B cell (primary cell): ENCODE results near the gene L3MBTL3.

Experiments used
- EZH2 ChIP-seq: IDR thresholded peaks from 2 replicates; pipeline ENCODE4 v1.6.1; 2012; ENCODE audit warnings: borderline replicate concordance, low read depth, mild to moderate bottlenecking, moderate library complexity, low read length; ENCODE audit not compliant: insufficient read depth, poor library complexity, severe bottlenecking
- TF ChIP-seq, protein P1 (sequence below): fragments of 200-600 bp; IDR thresholded peaks from one replicate; pipeline ENCODE4 v1.8.0; 2022; ENCODE audit warnings: antibody characterized with exemption, mild to moderate bottlenecking

DNA sequence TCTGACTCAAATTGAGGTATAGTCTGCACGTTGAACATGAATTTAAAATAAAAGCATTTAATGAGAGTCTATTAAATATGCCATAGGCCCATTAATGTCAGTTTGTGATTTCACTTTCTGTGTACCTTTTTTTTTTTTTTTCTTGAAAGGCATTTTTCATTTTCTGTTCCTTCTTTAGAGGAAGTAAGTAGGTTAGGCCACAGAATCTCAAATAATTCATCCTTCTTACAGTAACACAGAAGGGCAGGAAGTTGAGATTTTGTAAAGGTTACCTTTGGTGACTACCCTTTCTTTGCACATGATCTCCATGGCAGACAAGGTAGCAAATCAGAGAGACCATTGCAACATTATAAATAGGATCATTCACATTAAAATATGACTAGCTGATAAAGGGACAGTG, 9.6 kb downstream of the L3MBTL3 start:
- TF ChIP-seq, protein P1, sequence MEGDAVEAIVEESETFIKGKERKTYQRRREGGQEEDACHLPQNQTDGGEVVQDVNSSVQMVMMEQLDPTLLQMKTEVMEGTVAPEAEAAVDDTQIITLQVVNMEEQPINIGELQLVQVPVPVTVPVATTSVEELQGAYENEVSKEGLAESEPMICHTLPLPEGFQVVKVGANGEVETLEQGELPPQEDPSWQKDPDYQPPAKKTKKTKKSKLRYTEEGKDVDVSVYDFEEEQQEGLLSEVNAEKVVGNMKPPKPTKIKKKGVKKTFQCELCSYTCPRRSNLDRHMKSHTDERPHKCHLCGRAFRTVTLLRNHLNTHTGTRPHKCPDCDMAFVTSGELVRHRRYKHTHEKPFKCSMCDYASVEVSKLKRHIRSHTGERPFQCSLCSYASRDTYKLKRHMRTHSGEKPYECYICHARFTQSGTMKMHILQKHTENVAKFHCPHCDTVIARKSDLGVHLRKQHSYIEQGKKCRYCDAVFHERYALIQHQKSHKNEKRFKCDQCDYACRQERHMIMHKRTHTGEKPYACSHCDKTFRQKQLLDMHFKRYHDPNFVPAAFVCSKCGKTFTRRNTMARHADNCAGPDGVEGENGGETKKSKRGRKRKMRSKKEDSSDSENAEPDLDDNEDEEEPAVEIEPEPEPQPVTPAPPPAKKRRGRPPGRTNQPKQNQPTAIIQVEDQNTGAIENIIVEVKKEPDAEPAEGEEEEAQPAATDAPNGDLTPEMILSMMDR: no peak
- TF ChIP-seq EZH2: no peak
